HG02943 (cell line): ENCODE data around the gene TMEM132E.
"Not testable (repeated sequence)": the region's sequence is repeated elsewhere in the genome, so short reads cannot be mapped to it uniquely, and the experiment has no call there.

ENCODE experiments used
- ATAC-seq: cut with Tn5 transposase; IDR thresholded peaks from one replicate; pipeline ENCODE4 v1.9.1; 2021; ENCODE audit warnings: mild to moderate bottlenecking, low read depth, moderate library complexity; ENCODE audit not compliant: unreplicated experiment

Gene TMEM132E

GRCh38 chr17:34579017-34579946, at the start of gene TMEM132E:
Gene TMEM132E, plus strand, starts transcription at chr17:34579582. Its CDS starts 1,495 bp downstream, at chr17:34581077.
- ATAC-seq, result no peak

- no peak for ATAC-seq
These were observed 48.5 kb upstream of the TMEM132E start for GRCh38 chr17:34530918-34531317.

- no peak for ATAC-seq
These were observed 46.9 kb upstream of the TMEM132E start for GRCh38 chr17:34532281-34533065.

- ATAC-seq, result no peak
These were observed 45.4 kb upstream of the TMEM132E start for GRCh38 chr17:34533806-34534527.

GRCh38 chr17:34537445-34537844, 41.9 kb upstream of the TMEM132E start:
- ATAC-seq, result no peak

GRCh38 chr17:34538582-34538981, 40.8 kb upstream of the TMEM132E start:
- ATAC-seq, result not testable (repeated sequence)

GRCh38 chr17:34539881-34540280, 39.5 kb upstream of the TMEM132E start:
- ATAC-seq, result no peak

- ATAC-seq, result no peak
These were observed 36.6 kb upstream of the TMEM132E start for GRCh38 chr17:34542700-34543336.

- no peak for ATAC-seq
These were observed 31.8 kb upstream of the TMEM132E start for GRCh38 chr17:34547453-34548063.

GRCh38 chr17:34549966-34550365, 29.4 kb upstream of the TMEM132E start:
- ATAC-seq, result no peak

- no peak for ATAC-seq
These were observed 25.5 kb upstream of the TMEM132E start for GRCh38 chr17:34553907-34554306.

- no peak for ATAC-seq
These were observed 23.0 kb upstream of the TMEM132E start for GRCh38 chr17:34556384-34556783.

GRCh38 chr17:34556931-34557330, 22.5 kb upstream of the TMEM132E start:
- ATAC-seq, result no peak

- no peak for ATAC-seq
These were observed 18.1 kb upstream of the TMEM132E start for GRCh38 chr17:34561328-34561727.

- no peak for ATAC-seq
These were observed 17.0 kb upstream of the TMEM132E start for GRCh38 chr17:34562387-34562786.

- ATAC-seq, result no peak
These were observed 13.7 kb upstream of the TMEM132E start for GRCh38 chr17:34565713-34566112.

- ATAC-seq, result no peak
These were observed 13.2 kb upstream of the TMEM132E start for GRCh38 chr17:34566201-34566600.

- no peak for ATAC-seq
These were observed 12.5 kb upstream of the TMEM132E start for GRCh38 chr17:34566873-34567272.

GRCh38 chr17:34567691-34568465, 11.5 kb upstream of the TMEM132E start:
- ATAC-seq, result no peak
